GM19099 (cell line): ENCODE measurements around the gene DLGAP1.

ENCODE experiments used
- POLR2A ChIP-seq: IDR thresholded peaks from 3 replicates; pipeline ENCODE4 v1.6.1; 2011; ENCODE audit warnings: low read depth; ENCODE audit not compliant: insufficient read length; ENCODE audit errors: extremely low read depth

The DLGAP1 gene

GRCh38 chr18:3510024-3510423, 945.1 kb downstream of the DLGAP1 start:
- TF ChIP-seq POLR2A = no peak

- no peak for TF ChIP-seq POLR2A
Observed at GRCh38 chr18:3508576-3509549, 946.2 kb downstream of the DLGAP1 start.

GRCh38 chr18:3504637-3505036, 950.5 kb downstream of the DLGAP1 start:
- TF ChIP-seq POLR2A = no peak

GRCh38 chr18:3502650-3503049, 952.5 kb downstream of the DLGAP1 start:
- TF ChIP-seq POLR2A = no peak

GRCh38 chr18:3500016-3500415, 955.1 kb downstream of the DLGAP1 start:
- no peak for TF ChIP-seq POLR2A

GRCh38 chr18:3499501-3499900, 955.6 kb downstream of the DLGAP1 start:
- no peak for TF ChIP-seq POLR2A

GRCh38 chr18:3498698-3499471, 956.2 kb downstream of the DLGAP1 start:
- no peak for TF ChIP-seq POLR2A

- no peak for TF ChIP-seq POLR2A
Observed at GRCh38 chr18:3495691-3496430, 959.2 kb downstream of the DLGAP1 start.

GRCh38 chr18:3494569-3494968, 960.5 kb downstream of the DLGAP1 start:
- TF ChIP-seq POLR2A = no peak

- no peak for TF ChIP-seq POLR2A
Observed at GRCh38 chr18:3494245-3494526, 960.9 kb downstream of the DLGAP1 start.

- TF ChIP-seq POLR2A = no peak
Observed at GRCh38 chr18:3493501-3494244, 961.4 kb downstream of the DLGAP1 start.

GRCh38 chr18:3492721-3493120, 962.4 kb downstream of the DLGAP1 start:
- TF ChIP-seq POLR2A = no peak

GRCh38 chr18:3491981-3492555, 963.0 kb downstream of the DLGAP1 start:
- TF ChIP-seq POLR2A = no peak

- no peak for TF ChIP-seq POLR2A
Observed at GRCh38 chr18:3489462-3489861, 965.6 kb downstream of the DLGAP1 start.

GRCh38 chr18:3486512-3486911, 968.6 kb downstream of the DLGAP1 start:
- TF ChIP-seq POLR2A = no peak
